ENCODE measurements around the gene GALNT11.

Gene GALNT11

DNA sequence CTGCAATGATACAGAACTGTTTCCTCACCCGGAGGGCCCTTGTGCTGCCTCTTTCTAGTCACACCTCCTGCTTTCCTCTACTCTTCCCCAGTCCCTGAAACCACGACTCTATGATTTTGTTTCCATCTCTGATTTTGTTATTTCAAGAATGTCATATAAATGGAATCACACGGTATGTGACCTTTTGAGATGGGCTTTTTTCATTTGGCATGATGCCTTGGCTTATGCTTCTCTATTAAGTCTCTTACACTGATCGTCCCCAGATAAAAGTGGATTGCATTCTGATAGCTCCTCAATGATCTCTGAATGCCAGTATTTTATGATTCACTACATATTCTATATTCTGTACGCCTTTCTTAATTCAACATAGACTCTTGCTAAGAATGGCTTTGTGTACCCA, 78.2 kb downstream of the GALNT11 start:
- H3K4me3 ChIP-seq (ENCODE audit: control insufficient read depth, low read depth, low read length): no peak overlapping the region
- TF ChIP-seq, protein P1, sequence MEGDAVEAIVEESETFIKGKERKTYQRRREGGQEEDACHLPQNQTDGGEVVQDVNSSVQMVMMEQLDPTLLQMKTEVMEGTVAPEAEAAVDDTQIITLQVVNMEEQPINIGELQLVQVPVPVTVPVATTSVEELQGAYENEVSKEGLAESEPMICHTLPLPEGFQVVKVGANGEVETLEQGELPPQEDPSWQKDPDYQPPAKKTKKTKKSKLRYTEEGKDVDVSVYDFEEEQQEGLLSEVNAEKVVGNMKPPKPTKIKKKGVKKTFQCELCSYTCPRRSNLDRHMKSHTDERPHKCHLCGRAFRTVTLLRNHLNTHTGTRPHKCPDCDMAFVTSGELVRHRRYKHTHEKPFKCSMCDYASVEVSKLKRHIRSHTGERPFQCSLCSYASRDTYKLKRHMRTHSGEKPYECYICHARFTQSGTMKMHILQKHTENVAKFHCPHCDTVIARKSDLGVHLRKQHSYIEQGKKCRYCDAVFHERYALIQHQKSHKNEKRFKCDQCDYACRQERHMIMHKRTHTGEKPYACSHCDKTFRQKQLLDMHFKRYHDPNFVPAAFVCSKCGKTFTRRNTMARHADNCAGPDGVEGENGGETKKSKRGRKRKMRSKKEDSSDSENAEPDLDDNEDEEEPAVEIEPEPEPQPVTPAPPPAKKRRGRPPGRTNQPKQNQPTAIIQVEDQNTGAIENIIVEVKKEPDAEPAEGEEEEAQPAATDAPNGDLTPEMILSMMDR (conservative IDR thresholded peaks at IDR 0.05; ENCODE audit: control insufficient read depth, insufficient read depth, low read depth, low read length): no peak
- no peak for DNase-seq (ENCODE audit: low read depth)

- TF ChIP-seq, protein P1 (conservative IDR thresholded peaks at IDR 0.05; ENCODE audit: control insufficient read depth, insufficient read depth, low read depth, low read length): no peak
- no peak for DNase-seq (ENCODE audit: low read depth)
- no peak overlapping the region for H3K4me3 ChIP-seq (ENCODE audit: control insufficient read depth, low read depth, low read length)
These were observed 79.7 kb downstream of the GALNT11 start for GRCh38 chr7:152105205-152105604.

DNA sequence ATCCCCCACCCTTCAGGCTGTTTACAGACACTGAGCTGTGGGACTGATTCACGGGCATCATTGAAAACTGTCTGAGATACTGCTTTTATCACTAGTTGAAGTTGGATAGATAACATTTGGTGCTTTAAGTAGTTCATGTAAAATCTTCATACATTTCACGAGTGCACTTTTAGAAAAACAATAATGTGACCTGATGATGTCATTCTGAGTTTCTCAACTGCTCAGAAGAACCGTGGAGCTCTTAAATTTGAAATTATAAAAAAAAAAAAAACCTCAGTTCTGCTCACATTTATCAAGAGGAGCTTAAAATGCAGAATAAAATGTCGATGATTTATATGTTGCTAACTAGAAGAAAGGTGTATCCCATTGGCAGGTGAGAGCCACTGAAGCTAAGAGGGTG, 81.5 kb downstream of the GALNT11 start:
- no peak overlapping the region for H3K4me3 ChIP-seq (ENCODE audit: control insufficient read depth, low read depth, low read length)
- no peak for DNase-seq (ENCODE audit: low read depth)
- TF ChIP-seq, protein P1 (conservative IDR thresholded peaks at IDR 0.05; ENCODE audit: control insufficient read depth, insufficient read depth, low read depth, low read length): no peak

GRCh38 chr7:152107945-152108344, 82.5 kb downstream of the GALNT11 start:
- no peak overlapping the region for H3K4me3 ChIP-seq (ENCODE audit: control insufficient read depth, low read depth, low read length)
- DNase-seq (ENCODE audit: low read depth): no peak
- TF ChIP-seq, protein P1 (conservative IDR thresholded peaks at IDR 0.05; ENCODE audit: control insufficient read depth, insufficient read depth, low read depth, low read length): no peak

DNA sequence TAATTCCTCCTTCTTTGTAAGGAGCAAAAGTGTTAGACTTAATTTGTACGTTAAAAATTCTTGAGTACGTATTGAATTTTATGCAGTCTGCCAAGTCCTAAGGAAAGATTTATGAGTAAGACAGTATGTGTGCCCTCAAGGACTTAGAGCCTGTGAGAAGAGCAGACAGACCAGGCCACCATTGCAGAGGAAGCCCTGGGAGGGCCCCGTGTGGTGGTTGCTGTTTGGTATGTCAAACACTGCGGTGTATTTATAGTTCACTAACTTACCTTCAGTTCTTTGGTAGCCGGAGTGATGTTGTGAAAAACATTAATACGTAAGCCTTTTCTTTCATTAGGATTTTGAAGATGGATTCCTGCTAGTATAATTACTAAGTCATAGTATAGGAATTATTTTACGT, 82.9 kb downstream of the GALNT11 start:
- DNase-seq (ENCODE audit: low read depth): no peak
- H3K4me3 ChIP-seq (ENCODE audit: control insufficient read depth, low read depth, low read length): no peak overlapping the region
- TF ChIP-seq, protein P1 (conservative IDR thresholded peaks at IDR 0.05; ENCODE audit: control insufficient read depth, insufficient read depth, low read depth, low read length): no peak

DNA sequence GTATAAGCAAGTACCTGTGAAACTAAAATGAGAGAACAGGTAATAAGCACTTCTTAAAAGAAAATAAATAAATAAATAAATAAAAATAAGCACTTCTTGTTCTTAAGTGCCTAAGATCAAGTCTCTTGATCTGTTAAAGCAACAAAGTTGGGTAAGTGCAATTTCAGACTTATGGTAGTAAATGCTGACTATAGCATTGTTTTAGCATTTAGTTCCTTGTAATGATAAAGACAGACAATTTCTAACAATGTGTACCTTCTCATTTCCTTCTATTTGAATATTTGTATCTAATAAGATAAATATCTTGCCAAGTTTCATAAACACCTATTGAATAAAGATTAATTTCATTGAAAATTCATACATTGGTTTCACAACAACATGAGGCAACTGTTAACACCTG, 87.4 kb downstream of the GALNT11 start:
- H3K4me3 ChIP-seq (ENCODE audit: control insufficient read depth, low read depth, low read length): no peak overlapping the region
- no peak for DNase-seq (ENCODE audit: low read depth)
- TF ChIP-seq, protein P1 (conservative IDR thresholded peaks at IDR 0.05; ENCODE audit: control insufficient read depth, insufficient read depth, low read depth, low read length): no peak

All from fibroblast of mammary gland (primary cell).